Testis (tissue), 2 donors: ENCODE results near the gene BABAM2.

ENCODE experiments used
- CTCF ChIP-seq, 3 experiments: fragments of 450-650 bp in 2 of 3; fragments of 200-600 bp in 1 of 3; sonication (generic) in 1 of 3; IDR thresholded peaks; one replicate each; pipeline ENCODE4 v1.5.1; 2016 to 2019; ENCODE audit warnings: antibody characterized with exemption in 3 of 3, mild to moderate bottlenecking in 2 of 3, moderate library complexity in 1 of 3
- POLR2A ChIP-seq: fragments of 450-650 bp; IDR thresholded peaks from one replicate; pipeline ENCODE4 v1.6.1; 2017; ENCODE audit warnings: antibody characterized with exemption, mild to moderate bottlenecking, moderate library complexity

GRCh38 chr2:28287256-28287915 is 396.9 kb downstream of the BABAM2 start:
- TF ChIP-seq CTCF (IDR thresholded peaks at IDR 0.05) (no peak), POLR2A (no peak)
